Activated CD8-positive, alpha-beta memory T cell treated with anti-CD3 and anti-CD28 coated beads, Interleukin-2, amount 10 ng/mL, durations not matched to agents 7 days and 5 days (primary cell): Measurements from ENCODE around the gene ZIC2. TPM values are rescaled to one million over a fixed set of nuclear protein-coding genes. Genes with fewer than 3 reads are reported as not detected.

Experiments used
- ATAC-seq: fragments of 150-1000 bp; cut with Tn5 transposase; one replicate; pipeline ENCODE4 v1.10.0; 2021; ENCODE audit warnings: moderate library complexity
- CTCF ChIA-PET: fragments of 350-600 bp; sonication (Branson Sonifier 250); formaldehyde crosslinking; loops from one replicate; lab custom pipeline; 2021; ENCODE audit warnings: antibody characterized with exemption; lab: Charles Lee
- DNase-seq: peaks from one replicate; pipeline ENCODE4 v3.0.0-alpha.2; 2020
- H3K27ac Mint-ChIP-seq: one replicate; pipeline ENCODE4 v1.8.0; 2021; ENCODE audit warnings: mild to moderate bottlenecking, mixed read lengths
- H3K27me3 Mint-ChIP-seq: one replicate; pipeline ENCODE4 v1.8.0; 2021; ENCODE audit warnings: mixed read lengths
- H3K36me3 Mint-ChIP-seq: one replicate; pipeline ENCODE4 v1.8.0; 2021; ENCODE audit warnings: mild to moderate bottlenecking, mixed read lengths
- H3K4me1 Mint-ChIP-seq: one replicate; pipeline ENCODE4 v1.8.0; 2021; ENCODE audit warnings: mixed read lengths
- H3K4me3 Mint-ChIP-seq: one replicate; pipeline ENCODE4 v1.8.0; 2021; ENCODE audit warnings: mild to moderate bottlenecking, moderate library complexity, mixed read lengths
- H3K9me3 Mint-ChIP-seq: one replicate; pipeline ENCODE4 v1.8.0; 2022; ENCODE audit warnings: low read depth, mixed read lengths
- total RNA-seq, 2 experiments: library from RNA; stranded (reverse); gene quantifications; one replicate each; pipeline ENCODE4 v1.2.3, GENCODE V29; 2021

Gene ZIC2
- total RNA-seq, 2 experiments from 2014 or later: 0.26 to 1.6 TPM

DNA sequence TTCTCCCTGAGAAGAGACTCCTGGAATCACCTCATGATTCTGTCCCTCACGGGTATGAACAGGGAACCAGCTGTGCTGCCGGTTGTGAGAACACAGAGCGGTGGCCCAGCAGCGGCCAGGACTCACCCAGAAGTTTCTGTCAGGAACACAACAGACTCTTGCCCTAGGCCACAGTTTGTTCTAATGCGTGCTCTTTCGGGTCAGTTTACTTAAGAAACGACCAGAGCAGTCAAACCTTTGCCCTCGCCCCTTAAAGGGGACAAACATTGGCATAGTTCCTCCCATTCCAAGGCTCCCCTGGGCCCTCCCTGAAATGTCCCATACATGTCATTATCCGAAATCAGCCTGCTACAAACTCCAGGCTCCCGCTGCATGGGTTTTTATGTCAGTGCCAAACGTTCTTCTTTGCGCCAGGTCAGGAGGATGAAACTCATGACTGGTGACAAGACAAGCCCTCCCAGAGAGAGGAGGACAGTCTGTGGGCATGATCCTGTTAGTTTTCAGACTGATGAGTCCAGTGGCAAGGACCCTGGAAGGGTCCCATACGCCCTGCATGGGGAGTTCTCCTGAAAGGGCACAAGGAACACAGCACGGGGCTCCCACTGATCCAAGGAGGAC lies 28.3 kb upstream of the ZIC2 start:
- no peak for ATAC-seq
- CTCF ChIA-PET: interaction anchor here (1.4 kb wide), 1 partner anchor 297 kb away, joined by 4 read pairs; no protein-coding TSS in a partner anchor
- Mint-ChIP-seq H3K36me3 (no peaks in the 10 kb centered on the region), H3K27me3 (peaks cover 92% of the 10 kb centered on the region), H3K27ac (no peak overlapping the region), H3K4me1 (peaks cover 7% of the 10 kb centered on the region), H3K4me3 (no peak overlapping the region), H3K9me3 (no peaks in the 10 kb centered on the region)
- DNase-seq: no peak

DNA sequence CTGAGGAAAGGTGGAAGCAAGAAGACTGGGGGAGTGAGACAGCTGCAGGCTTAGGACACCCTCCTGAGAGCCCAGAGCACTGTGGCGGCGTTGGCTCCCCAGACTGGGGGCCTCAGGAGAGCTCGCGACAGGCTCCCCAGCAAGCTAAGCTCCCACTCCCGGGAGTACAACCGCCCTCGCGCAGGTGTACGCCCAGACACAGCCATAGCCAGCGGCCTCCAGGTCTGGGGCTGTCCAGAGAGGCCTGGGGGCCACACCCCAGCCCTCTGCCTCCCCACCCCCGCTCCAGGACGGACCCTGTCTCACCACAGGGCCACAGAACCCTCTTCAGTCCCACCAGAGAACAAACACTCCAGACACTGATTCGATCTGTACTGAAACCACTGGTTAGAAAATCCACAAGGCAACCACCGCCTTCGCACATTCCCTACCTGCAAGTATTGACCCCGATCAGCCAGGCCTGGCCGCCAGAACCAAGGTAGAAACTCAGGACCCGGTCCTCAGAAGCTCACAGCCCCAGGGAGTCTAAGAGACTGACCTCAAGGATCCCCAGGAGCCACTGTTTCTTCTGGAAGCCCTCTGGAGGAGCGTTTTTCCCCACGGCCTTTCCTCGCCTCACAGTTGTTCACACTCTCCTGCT lies 26.4 kb upstream of the ZIC2 start:
- Mint-ChIP-seq H3K9me3 (no peaks in the 10 kb centered on the region), H3K4me3 (no peak overlapping the region), H3K27ac (no peak overlapping the region), H3K36me3 (peaks cover 2% of the 10 kb centered on the region), H3K27me3 (peaks cover 93% of the 10 kb centered on the region), H3K4me1 (peaks cover 13% of the 10 kb centered on the region)
- ATAC-seq: no peak
- CTCF ChIA-PET: interaction anchor here (0.7 kb wide), 1 partner anchor 35 kb away, joined by 3 read pairs; no protein-coding TSS in a partner anchor
- DNase-seq: no peak

GRCh38 chr13:99955747-99956472 lies 25.7 kb upstream of the ZIC2 start:
- Mint-ChIP-seq H3K4me1 (peaks cover 13% of the 10 kb centered on the region), H3K4me3 (no peak overlapping the region), H3K27me3 (peaks cover 91% of the 10 kb centered on the region), H3K9me3 (no peaks in the 10 kb centered on the region), H3K36me3 (peaks cover 2% of the 10 kb centered on the region), H3K27ac (no peak overlapping the region)
- CTCF ChIA-PET: interaction anchor here (0.5 to 1.6 kb wide), 5 partner anchors 11 to 272 kb away, joined by 3 to 4 read pairs (median 3); no protein-coding TSS in a partner anchor
- ATAC-seq (no peak), DNase-seq (no peak)

DNA sequence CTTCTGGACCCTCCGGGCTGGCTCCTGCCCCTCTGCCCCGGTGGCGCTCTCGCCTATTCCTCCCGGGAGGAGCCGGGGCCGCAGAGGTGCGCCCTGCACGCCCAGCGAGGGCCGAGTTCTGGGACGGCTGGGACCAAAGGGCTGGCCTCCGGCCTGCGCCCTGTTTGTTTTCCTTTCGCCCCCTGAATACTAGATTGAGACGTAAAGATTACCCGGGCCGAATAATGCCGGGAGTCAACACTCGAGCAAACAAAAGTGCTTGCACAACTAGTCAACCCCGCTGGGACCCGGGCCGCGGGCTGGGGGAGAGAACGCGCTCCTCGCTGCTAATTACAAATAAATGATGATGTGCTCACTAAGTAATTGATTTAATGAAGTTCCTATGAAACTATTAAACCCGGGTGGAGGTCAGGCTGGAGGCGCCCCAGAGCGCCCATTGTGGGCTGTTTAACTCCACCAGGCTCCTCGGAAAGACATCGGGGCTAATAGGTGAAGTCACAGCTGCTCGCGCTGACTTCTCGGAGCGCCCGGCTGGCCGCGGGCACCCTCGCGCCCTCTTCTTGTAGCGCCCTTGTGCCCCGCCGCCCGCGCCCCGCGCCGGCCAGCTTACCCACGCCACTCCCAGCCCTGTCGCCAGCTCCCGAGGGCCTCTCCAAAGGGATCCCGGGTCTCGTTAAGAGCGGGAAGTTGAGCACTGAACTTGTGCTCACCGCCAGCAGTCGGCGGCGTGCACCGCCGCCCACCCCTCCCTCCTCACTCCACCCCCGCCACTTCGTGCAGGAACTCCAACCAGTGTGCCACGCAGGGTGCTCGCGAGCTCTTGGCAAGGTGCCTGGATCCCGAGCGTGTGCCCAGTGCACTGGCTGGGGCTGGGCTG lies 24.9 kb upstream of the ZIC2 start:
- Mint-ChIP-seq H3K27ac (no peak overlapping the region), H3K4me3 (no peak overlapping the region), H3K4me1 (peaks cover 13% of the 10 kb centered on the region), H3K36me3 (peaks cover 2% of the 10 kb centered on the region), H3K27me3 (peaks cover 92% of the 10 kb centered on the region), H3K9me3 (no peaks in the 10 kb centered on the region)
- CTCF ChIA-PET: interaction anchor here (0.5 to 1.6 kb wide), 5 partner anchors 10 to 273 kb away, joined by 3 to 4 read pairs (median 3); no protein-coding TSS in a partner anchor
- no peak for ATAC-seq
- no peak for DNase-seq

- CTCF ChIA-PET: interaction anchor here (0.8 kb wide), 1 partner anchor 33 kb away, joined by 3 read pairs; no protein-coding TSS in a partner anchor
- ATAC-seq: no peak
- DNase-seq: no peak
- H3K27ac Mint-ChIP-seq: no peak overlapping the region
- peaks cover 13% of the 10 kb centered on the region for H3K4me1 Mint-ChIP-seq
- peaks cover 90% of the 10 kb centered on the region for H3K27me3 Mint-ChIP-seq
- no peaks in the 10 kb centered on the region for H3K9me3 Mint-ChIP-seq
- H3K4me3 Mint-ChIP-seq: no peak overlapping the region
- H3K36me3 Mint-ChIP-seq: peaks cover 2% of the 10 kb centered on the region
Observed at GRCh38 chr13:99958406-99959126, 23.0 kb upstream of the ZIC2 start.

DNA sequence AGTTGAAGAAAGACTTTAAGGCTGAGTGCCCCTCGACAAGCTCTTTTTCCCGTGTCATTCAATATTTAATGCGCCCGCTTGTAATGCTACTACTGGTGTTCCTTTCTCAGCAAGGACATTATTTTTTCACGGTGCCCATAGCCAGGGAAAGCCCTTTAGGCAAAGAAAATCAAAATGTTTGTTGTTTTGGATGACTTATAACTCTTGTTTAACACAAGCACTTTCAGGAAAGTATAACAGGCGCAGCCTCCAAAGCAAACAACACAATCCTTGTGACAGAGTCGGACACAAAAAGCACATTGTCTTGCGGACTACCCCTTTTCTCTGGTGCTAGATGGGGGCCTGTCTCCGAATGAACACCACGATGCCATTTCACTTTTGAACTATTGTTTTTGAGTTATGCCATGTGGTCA lies 22.5 kb upstream of the ZIC2 start:
- peak overlapping the region; percentile 43 for H3K27ac Mint-ChIP-seq
- DNase-seq (no peak), ATAC-seq (no peak)
- CTCF ChIA-PET: interaction anchor here (0.8 kb wide), 1 partner anchor 33 kb away, joined by 3 read pairs; no protein-coding TSS in a partner anchor
- no peaks in the 10 kb centered on the region for H3K9me3 Mint-ChIP-seq
- no peak overlapping the region for H3K4me3 Mint-ChIP-seq
- H3K27me3 Mint-ChIP-seq: peaks cover 90% of the 10 kb centered on the region
- H3K36me3 Mint-ChIP-seq: peaks cover 2% of the 10 kb centered on the region
- peaks cover 13% of the 10 kb centered on the region for H3K4me1 Mint-ChIP-seq

GRCh38 chr13:99959540-99960230 lies 21.9 kb upstream of the ZIC2 start:
- Mint-ChIP-seq H3K4me1 (peaks cover 13% of the 10 kb centered on the region), H3K36me3 (peaks cover 2% of the 10 kb centered on the region), H3K9me3 (no peaks in the 10 kb centered on the region), H3K4me3 (peak overlapping the region; percentile 40), H3K27me3 (peaks cover 90% of the 10 kb centered on the region), H3K27ac (peak overlapping the region; percentile 56)
- DNase-seq: no peak
- CTCF ChIA-PET: interaction anchor here (0.8 to 1.3 kb wide), 3 partner anchors 14 to 276 kb away, joined by 3 to 4 read pairs (median 3); no protein-coding TSS in a partner anchor
- ATAC-seq: no peak

GRCh38 chr13:99960663-99961311 lies 20.8 kb upstream of the ZIC2 start:
- H3K36me3 Mint-ChIP-seq: peaks cover 2% of the 10 kb centered on the region
- DNase-seq (no peak), ATAC-seq (no peak)
- H3K4me1 Mint-ChIP-seq: peaks cover 12% of the 10 kb centered on the region
- no peak overlapping the region for H3K27ac Mint-ChIP-seq
- CTCF ChIA-PET: interaction anchor here (1.3 kb wide), 1 partner anchor 275 kb away, joined by 4 read pairs; no protein-coding TSS in a partner anchor
- no peaks in the 10 kb centered on the region for H3K9me3 Mint-ChIP-seq
- H3K27me3 Mint-ChIP-seq: peaks cover 86% of the 10 kb centered on the region
- H3K4me3 Mint-ChIP-seq: no peak overlapping the region

- CTCF ChIA-PET: interaction anchor here (1.3 kb wide), 1 partner anchor 33 kb away, joined by 3 read pairs; no protein-coding TSS in a partner anchor
- H3K36me3 Mint-ChIP-seq: peaks cover 2% of the 10 kb centered on the region
- no peak overlapping the region for H3K4me3 Mint-ChIP-seq
Observed at GRCh38 chr13:99961636-99962035, 19.9 kb upstream of the ZIC2 start.

DNA sequence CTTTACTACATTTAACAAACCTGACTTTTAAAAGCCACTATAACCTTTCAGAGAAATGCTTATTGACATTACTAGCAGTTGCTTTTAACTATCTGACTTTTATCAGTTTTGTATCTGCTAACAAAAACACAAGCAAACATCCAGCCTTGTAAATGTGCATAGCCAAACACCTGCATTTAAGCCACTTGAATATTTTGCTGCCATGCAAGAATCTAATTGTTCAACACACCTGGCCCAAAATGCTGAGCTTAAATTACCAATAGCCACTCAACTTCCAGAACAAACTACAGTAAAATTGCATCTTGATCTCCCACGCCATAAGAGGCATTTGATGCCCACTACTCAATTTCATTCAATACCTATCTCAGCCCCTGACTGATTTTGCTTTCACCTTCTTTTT lies 19.3 kb upstream of the ZIC2 start:
- Mint-ChIP-seq H3K4me3 (no peak overlapping the region), H3K4me1 (peaks cover 6% of the 10 kb centered on the region), H3K36me3 (peaks cover 2% of the 10 kb centered on the region), H3K9me3 (no peaks in the 10 kb centered on the region), H3K27ac (no peak overlapping the region), H3K27me3 (peaks cover 85% of the 10 kb centered on the region)
- DNase-seq (no peak), ATAC-seq (no peak)
- CTCF ChIA-PET: interaction anchor here (1.3 kb wide), 1 partner anchor 32 kb away, joined by 3 read pairs; no protein-coding TSS in a partner anchor

More at GRCh38 chr13:99961636-99962035, 19.9 kb upstream of the ZIC2 start:
- no peak for DNase-seq
- Mint-ChIP-seq H3K27ac (no peak overlapping the region), H3K4me1 (peaks cover 7% of the 10 kb centered on the region), H3K27me3 (peaks cover 86% of the 10 kb centered on the region), H3K9me3 (no peaks in the 10 kb centered on the region)
- ATAC-seq: no peak

DNA sequence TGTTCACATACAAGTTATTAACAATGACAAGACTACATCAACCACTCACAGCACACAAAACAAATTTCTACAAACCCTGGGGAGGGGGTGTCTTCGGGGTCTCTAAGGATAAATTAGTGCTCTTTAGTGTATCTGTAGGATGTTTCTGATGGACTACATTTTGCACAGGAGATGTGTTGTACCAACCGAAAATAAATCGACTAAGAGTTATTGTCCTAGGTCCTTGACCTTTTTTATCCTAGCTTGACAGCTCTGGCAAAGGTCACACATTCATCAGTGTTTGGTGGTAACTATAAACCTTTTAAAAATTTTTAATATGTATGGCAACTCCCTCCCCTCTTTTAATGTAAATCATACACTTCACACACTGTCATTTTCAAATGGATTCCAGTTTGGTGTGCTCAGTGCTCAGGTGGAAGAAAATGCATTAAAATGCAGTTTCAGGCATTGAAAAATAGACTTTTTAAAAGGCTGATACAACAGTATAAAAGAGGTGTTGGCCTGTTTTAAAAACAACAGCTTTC lies 17.7 kb upstream of the ZIC2 start:
- DNase-seq (no peak), ATAC-seq (no peak)
- H3K4me1 Mint-ChIP-seq: peaks cover 9% of the 10 kb centered on the region
- no peaks in the 10 kb centered on the region for H3K9me3 Mint-ChIP-seq
- no peak overlapping the region for H3K27ac Mint-ChIP-seq
- CTCF ChIA-PET: interaction anchor here (0.8 kb wide), 1 partner anchor 305 kb away, joined by 3 read pairs; no protein-coding TSS in a partner anchor
- H3K27me3 Mint-ChIP-seq: peaks cover 78% of the 10 kb centered on the region
- H3K4me3 Mint-ChIP-seq: no peak overlapping the region
- H3K36me3 Mint-ChIP-seq: peaks cover 6% of the 10 kb centered on the region
